MCF 10A (cell line): ENCODE measurements around the gene HLA-DOA. TPM values are rescaled to one million over a fixed set of nuclear protein-coding genes. Genes with fewer than 3 reads are reported as not detected.

Experiments used
- BruUV-seq: library from RNA; stranded (reverse); fragments of 400-500 nt; replicated peaks from 2 replicates; lab custom pipeline; 2021; lab: Mats Ljungman, UMichigan
- CTCF ChIA-PET: fragments of 300-600 bp; sonication (Branson Sonifier 250); formaldehyde crosslinking; extraction: SDS; loops from one replicate; lab custom pipeline; 2021; ENCODE audit warnings: antibody characterized with exemption, inconsistent platforms; lab: Yijun Ruan, JAX
- POLR2A ChIA-PET: fragments of 300-600, 350-650 bp; sonication (Branson Sonifier 250); formaldehyde crosslinking; extraction: SDS; loops from one replicate; lab custom pipeline; 2020; ENCODE audit warnings: antibody characterized with exemption, inconsistent platforms; lab: Yijun Ruan, JAX
- DNase-seq: peaks from one replicate; pipeline ENCODE4 v3.0.0-alpha.2; 2018; ENCODE audit not compliant: unreplicated experiment
- H3K27ac Mint-ChIP-seq: one replicate; pipeline ENCODE4 v1.8.0; 2022; ENCODE audit warnings: mild to moderate bottlenecking, low read depth, mixed read lengths; ENCODE audit not compliant: unreplicated experiment
- H3K27me3 Mint-ChIP-seq: one replicate; pipeline ENCODE4 v1.8.0; 2022; ENCODE audit warnings: mixed read lengths; ENCODE audit not compliant: insufficient read depth, unreplicated experiment
- H3K36me3 Mint-ChIP-seq: one replicate; pipeline ENCODE4 v1.8.0; 2022; ENCODE audit warnings: mild to moderate bottlenecking, moderate library complexity, mixed read lengths; ENCODE audit not compliant: insufficient read depth, unreplicated experiment
- H3K4me1 Mint-ChIP-seq: one replicate; pipeline ENCODE4 v1.8.0; 2022; ENCODE audit warnings: mixed read lengths; ENCODE audit not compliant: insufficient read depth, unreplicated experiment
- H3K4me3 Mint-ChIP-seq: one replicate; pipeline ENCODE4 v1.8.0; 2022; ENCODE audit warnings: mild to moderate bottlenecking, moderate library complexity, mixed read lengths; ENCODE audit not compliant: unreplicated experiment
- H3K9me3 Mint-ChIP-seq: one replicate; pipeline ENCODE4 v1.8.0; 2022; ENCODE audit warnings: mixed read lengths; ENCODE audit not compliant: unreplicated experiment
- intact Hi-C: fragments of 100-400 bp; cut with micrococcal nuclease; formaldehyde crosslinking; loops from 2 replicates; pipeline ENCODE4 v1.14.1; 2022
- total RNA-seq: library from RNA; stranded (reverse); gene quantifications from 2 replicates; pipeline ENCODE4 v1.2.3, GENCODE V29; 2022
- TF ChIP-seq, protein P1 (sequence below): fragments of 200-600 bp; IDR thresholded peaks from one replicate; pipeline ENCODE4 v1.8.0; 2022; ENCODE audit warnings: antibody characterized with exemption, mild to moderate bottlenecking; ENCODE audit not compliant: unreplicated experiment

The HLA-DOA gene
- total RNA-seq, 1 experiment from 2014 or later = not detected

- peaks cover 87% of the 10 kb centered on the region for H3K27me3 Mint-ChIP-seq
- no peak for DNase-seq
- H3K36me3 Mint-ChIP-seq = no peaks in the 10 kb centered on the region
- H3K9me3 Mint-ChIP-seq = no peaks in the 10 kb centered on the region
- TF ChIP-seq, protein P1, sequence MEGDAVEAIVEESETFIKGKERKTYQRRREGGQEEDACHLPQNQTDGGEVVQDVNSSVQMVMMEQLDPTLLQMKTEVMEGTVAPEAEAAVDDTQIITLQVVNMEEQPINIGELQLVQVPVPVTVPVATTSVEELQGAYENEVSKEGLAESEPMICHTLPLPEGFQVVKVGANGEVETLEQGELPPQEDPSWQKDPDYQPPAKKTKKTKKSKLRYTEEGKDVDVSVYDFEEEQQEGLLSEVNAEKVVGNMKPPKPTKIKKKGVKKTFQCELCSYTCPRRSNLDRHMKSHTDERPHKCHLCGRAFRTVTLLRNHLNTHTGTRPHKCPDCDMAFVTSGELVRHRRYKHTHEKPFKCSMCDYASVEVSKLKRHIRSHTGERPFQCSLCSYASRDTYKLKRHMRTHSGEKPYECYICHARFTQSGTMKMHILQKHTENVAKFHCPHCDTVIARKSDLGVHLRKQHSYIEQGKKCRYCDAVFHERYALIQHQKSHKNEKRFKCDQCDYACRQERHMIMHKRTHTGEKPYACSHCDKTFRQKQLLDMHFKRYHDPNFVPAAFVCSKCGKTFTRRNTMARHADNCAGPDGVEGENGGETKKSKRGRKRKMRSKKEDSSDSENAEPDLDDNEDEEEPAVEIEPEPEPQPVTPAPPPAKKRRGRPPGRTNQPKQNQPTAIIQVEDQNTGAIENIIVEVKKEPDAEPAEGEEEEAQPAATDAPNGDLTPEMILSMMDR = no peak
- CTCF ChIA-PET = interaction anchor here (1.9 kb wide), 1 partner anchor 12 kb away, joined by 8 read pairs; no protein-coding TSS in a partner anchor
- intact Hi-C loops = no loop called here
- POLR2A ChIA-PET = no interaction called here
- H3K4me1 Mint-ChIP-seq = no peaks in the 10 kb centered on the region
- no peak overlapping the region for H3K4me3 Mint-ChIP-seq
- BruUV-seq = no TSS peak
- H3K27ac Mint-ChIP-seq = no peak overlapping the region
Measured at GRCh38 chr6:33028220-33028849, 18.9 kb upstream of the HLA-DOA start.

DNA sequence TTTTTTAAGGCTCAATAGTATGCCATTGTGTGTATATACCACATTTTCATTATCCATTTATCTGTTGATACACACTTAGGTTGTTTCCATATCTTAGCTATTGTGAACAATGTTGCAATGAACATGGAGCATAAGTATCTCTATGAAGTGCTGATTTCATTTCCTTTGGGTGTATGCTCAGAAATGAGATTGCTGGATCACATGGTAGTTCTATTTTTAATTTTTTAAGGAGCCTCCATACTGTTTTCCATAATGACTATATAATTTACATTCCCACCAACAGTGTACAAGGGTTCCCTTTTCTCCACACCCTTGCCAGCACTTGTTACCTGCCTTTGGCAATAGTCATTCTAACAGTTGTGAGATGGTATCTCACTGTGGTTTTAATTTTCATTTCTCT lies 15.1 kb upstream of the HLA-DOA start:
- H3K4me3 Mint-ChIP-seq = no peak overlapping the region
- no peak overlapping the region for H3K27ac Mint-ChIP-seq
- no peaks in the 10 kb centered on the region for H3K4me1 Mint-ChIP-seq
- intact Hi-C loops = no loop called here
- TF ChIP-seq, protein P1 = no peak
- no peaks in the 10 kb centered on the region for H3K9me3 Mint-ChIP-seq
- POLR2A ChIA-PET = no interaction called here
- BruUV-seq = no TSS peak
- CTCF ChIA-PET = interaction anchor here (0.6 to 1.7 kb wide), 3 partner anchors 9 to 1104 kb away, joined by 4 to 7 read pairs (median 4); no protein-coding TSS in a partner anchor
- H3K36me3 Mint-ChIP-seq = no peaks in the 10 kb centered on the region
- H3K27me3 Mint-ChIP-seq = peaks cover 65% of the 10 kb centered on the region
- DNase-seq = no peak

GRCh38 chr6:33023536-33023935 lies 14.1 kb upstream of the HLA-DOA start:
- Mint-ChIP-seq H3K27me3 (peaks cover 65% of the 10 kb centered on the region), H3K4me1 (no peaks in the 10 kb centered on the region), H3K4me3 (no peak overlapping the region), H3K27ac (no peak overlapping the region), H3K9me3 (no peaks in the 10 kb centered on the region), H3K36me3 (no peaks in the 10 kb centered on the region)
- intact Hi-C loops = no loop called here
- DNase-seq = no peak
- no TSS peak for BruUV-seq
- POLR2A ChIA-PET = no interaction called here
- CTCF ChIA-PET = no interaction called here
- TF ChIP-seq, protein P1 = no peak

DNA sequence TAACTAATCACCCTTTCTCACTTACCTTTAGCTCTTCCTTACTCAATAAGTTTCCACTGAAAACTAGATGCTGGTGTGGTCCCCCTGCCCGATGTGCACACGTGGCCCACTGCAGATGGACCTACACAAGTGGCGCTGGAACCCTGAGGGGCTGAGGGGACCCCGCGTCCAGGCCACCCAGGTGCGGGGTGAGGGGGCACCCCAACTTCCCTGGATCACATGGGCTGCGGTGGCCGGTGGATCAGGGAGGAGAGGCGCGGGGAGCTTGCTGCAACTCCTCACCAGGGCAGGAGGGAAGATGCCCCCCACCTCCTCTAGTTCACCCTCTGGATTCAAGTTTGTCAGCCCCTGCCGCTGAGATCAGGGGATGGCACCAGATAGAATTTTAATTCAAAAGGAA lies 12.5 kb upstream of the HLA-DOA start:
- ChIA-PET CTCF (interaction anchor here (0.8 to 1.6 kb wide), 3 partner anchors 8 to 183 kb away, joined by 3 to 5 read pairs (median 3); no protein-coding TSS in a partner anchor), POLR2A (no interaction called here)
- Mint-ChIP-seq H3K4me1 (no peaks in the 10 kb centered on the region), H3K36me3 (no peaks in the 10 kb centered on the region), H3K9me3 (no peaks in the 10 kb centered on the region), H3K4me3 (no peak overlapping the region), H3K27ac (no peak overlapping the region), H3K27me3 (peaks cover 65% of the 10 kb centered on the region)
- no TSS peak for BruUV-seq
- intact Hi-C loops = no loop called here
- TF ChIP-seq, protein P1 = no peak
- no peak for DNase-seq
